WTC11 (cell line): ENCODE data around the gene TMEM256. TPM values are rescaled to one million over a fixed set of nuclear protein-coding genes. Genes with fewer than 3 reads are reported as not detected.

ENCODE experiments used
- ATAC-seq: fragments of 200-7000 bp; cut with Tn5 transposase; 2 replicates; pipeline ENCODE4 v1.10.0; 2021; ENCODE audit warnings: mild to moderate bottlenecking, moderate library complexity
- CTCF ChIA-PET: fragments of 300-600 bp; sonication (Branson Sonifier 250); formaldehyde crosslinking; loops from one replicate; lab custom pipeline; 2021; ENCODE audit warnings: antibody characterized with exemption; lab: Charles Lee
- POLR2A ChIA-PET: fragments of 350-600 bp; sonication (Branson Sonifier 250); formaldehyde crosslinking; loops from one replicate; lab custom pipeline; 2021; ENCODE audit warnings: antibody characterized with exemption; lab: Charles Lee
- DNase-seq: peaks from one replicate; pipeline ENCODE4 v3.0.0; 2021; ENCODE audit warnings: low spot score
- H3K27ac Mint-ChIP-seq: 2 replicates; pipeline ENCODE4 v1.8.0; 2021; ENCODE audit warnings: mixed read lengths
- H3K27me3 Mint-ChIP-seq: 2 replicates; pipeline ENCODE4 v1.8.0; 2021; ENCODE audit warnings: low read depth, mild to moderate bottlenecking, moderate library complexity, mixed read lengths
- H3K36me3 Mint-ChIP-seq: 2 replicates; pipeline ENCODE4 v1.8.0; 2021; ENCODE audit warnings: mixed read lengths
- H3K4me1 Mint-ChIP-seq: 2 replicates; pipeline ENCODE4 v1.8.0; 2022; ENCODE audit warnings: mixed read lengths
- H3K4me3 Mint-ChIP-seq: 2 replicates; pipeline ENCODE4 v1.8.0; 2021; ENCODE audit warnings: mild to moderate bottlenecking, moderate library complexity, mixed read lengths
- H3K9me3 Mint-ChIP-seq: 2 replicates; pipeline ENCODE4 v1.8.0; 2021; ENCODE audit warnings: mixed read lengths
- ATF6 ChIP-seq: sonication (generic); formaldehyde crosslinking; IDR thresholded peaks from 2 replicates; pipeline ENCODE4 v1.8.1; 2023; ENCODE audit warnings: mild to moderate bottlenecking, missing genetic modification reagents
- ETV6 ChIP-seq: sonication (generic); formaldehyde crosslinking; IDR thresholded peaks from 2 replicates; pipeline ENCODE4 v1.8.1; 2022; ENCODE audit warnings: mild to moderate bottlenecking, missing genetic modification reagents
- HMGXB4 ChIP-seq: sonication (generic); formaldehyde crosslinking; IDR thresholded peaks from 2 replicates; pipeline ENCODE4 v1.8.1; 2023; ENCODE audit warnings: mild to moderate bottlenecking, moderate library complexity, missing genetic modification reagents
- IRF2 ChIP-seq: sonication (generic); formaldehyde crosslinking; IDR thresholded peaks from 2 replicates; pipeline ENCODE4 v1.8.0; 2022; ENCODE audit warnings: low read depth, missing genetic modification reagents, borderline replicate concordance
- NFATC4 ChIP-seq: fragments of 250-450 bp; sonication (Bioruptor Pico); IDR thresholded peaks from 2 replicates; pipeline ENCODE4 v1.9.0; 2021; ENCODE audit warnings: mild to moderate bottlenecking
- NFE2L1 ChIP-seq: sonication (generic); formaldehyde crosslinking; IDR thresholded peaks from 2 replicates; pipeline ENCODE4 v1.8.1; 2023; ENCODE audit warnings: missing genetic modification reagents
- PRRX2 ChIP-seq: fragments of 250-450 bp; sonication (Bioruptor Pico); IDR thresholded peaks from 2 replicates; pipeline ENCODE4 v1.8.0; 2021; ENCODE audit warnings: mild to moderate bottlenecking
- SMAD4 ChIP-seq: sonication (generic); formaldehyde crosslinking; IDR thresholded peaks from 2 replicates; pipeline ENCODE4 v1.8.0; 2022; ENCODE audit warnings: mild to moderate bottlenecking, missing genetic modification reagents
- SP1 ChIP-seq: sonication (generic); formaldehyde crosslinking; conservative IDR thresholded peaks from 2 replicates; pipeline ENCODE4 v1.8.1; 2022; ENCODE audit warnings: missing genetic modification reagents
- TCF7 ChIP-seq: sonication (generic); formaldehyde crosslinking; IDR thresholded peaks from 2 replicates; pipeline ENCODE4 v1.8.0; 2022; ENCODE audit warnings: mild to moderate bottlenecking, low read depth, missing genetic modification reagents, moderate library complexity
- ZBTB21 ChIP-seq: sonication (generic); formaldehyde crosslinking; IDR thresholded peaks from 2 replicates; pipeline ENCODE4 v1.8.1; 2023; ENCODE audit warnings: mild to moderate bottlenecking, missing genetic modification reagents, borderline replicate concordance
- ZNF138 ChIP-seq: sonication (generic); formaldehyde crosslinking; conservative IDR thresholded peaks from 2 replicates; pipeline ENCODE4 v1.8.1; 2022; ENCODE audit warnings: mild to moderate bottlenecking, moderate library complexity, missing genetic modification reagents
- ZNF263 ChIP-seq: sonication (generic); formaldehyde crosslinking; IDR thresholded peaks from 2 replicates; pipeline ENCODE4 v1.8.1; 2022; ENCODE audit warnings: low read depth, mild to moderate bottlenecking, moderate library complexity, missing genetic modification reagents
- total RNA-seq: library from RNA; stranded (reverse); gene quantifications from 3 replicates; pipeline ENCODE4 v1.2.3, GENCODE V29; 2021
- TF ChIP-seq, protein P1 (sequence below): fragments of 250-450 bp; sonication (Bioruptor Pico); IDR thresholded peaks from 2 replicates; pipeline ENCODE4 v2.1.2; 2022; ENCODE audit warnings: mild to moderate bottlenecking, moderate library complexity
- TF ChIP-seq, protein P2 (sequence below): fragments of 250-450 bp; sonication (Bioruptor Pico); IDR thresholded peaks from 2 replicates; pipeline ENCODE4 v1.9.0; 2021; ENCODE audit warnings: mild to moderate bottlenecking
- TF ChIP-seq, protein P3 (sequence below): fragments of 250-450 bp; sonication (Bioruptor Pico); IDR thresholded peaks from 2 replicates; pipeline ENCODE4 v1.9.0; 2021; ENCODE audit warnings: mild to moderate bottlenecking, borderline replicate concordance

Gene TMEM256
- total RNA-seq, 1 experiment from 2014 or later = 132 TPM

GRCh38 chr17:7414837-7415236, 10.9 kb upstream of the TMEM256 start:
- ChIA-PET POLR2A (no interaction called here), CTCF (no interaction called here)
- no peak for TF ChIP-seq TCF7 (CRISPR knock-in tag)
- TF ChIP-seq, protein P1, sequence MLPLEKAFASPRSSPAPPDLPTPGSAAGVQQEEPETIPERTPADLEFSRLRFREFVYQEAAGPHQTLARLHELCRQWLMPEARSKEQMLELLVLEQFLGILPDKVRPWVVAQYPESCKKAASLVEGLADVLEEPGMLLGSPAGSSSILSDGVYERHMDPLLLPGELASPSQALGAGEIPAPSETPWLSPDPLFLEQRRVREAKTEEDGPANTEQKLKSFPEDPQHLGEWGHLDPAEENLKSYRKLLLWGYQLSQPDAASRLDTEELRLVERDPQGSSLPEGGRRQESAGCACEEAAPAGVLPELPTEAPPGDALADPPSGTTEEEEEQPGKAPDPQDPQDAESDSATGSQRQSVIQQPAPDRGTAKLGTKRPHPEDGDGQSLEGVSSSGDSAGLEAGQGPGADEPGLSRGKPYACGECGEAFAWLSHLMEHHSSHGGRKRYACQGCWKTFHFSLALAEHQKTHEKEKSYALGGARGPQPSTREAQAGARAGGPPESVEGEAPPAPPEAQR (CRISPR knock-in tag) = no peak
- no peak for TF ChIP-seq ZNF138 (CRISPR knock-in tag)
- no peak for TF ChIP-seq ATF6 (CRISPR knock-in tag)
- no peak for TF ChIP-seq HMGXB4
- no peak for TF ChIP-seq PRRX2 (CRISPR knock-in tag)
- TF ChIP-seq SMAD4 = no peak
- TF ChIP-seq IRF2 (CRISPR knock-in tag) = no peak
- TF ChIP-seq ZBTB21 (CRISPR knock-in tag) = no peak
- TF ChIP-seq, protein P2, sequence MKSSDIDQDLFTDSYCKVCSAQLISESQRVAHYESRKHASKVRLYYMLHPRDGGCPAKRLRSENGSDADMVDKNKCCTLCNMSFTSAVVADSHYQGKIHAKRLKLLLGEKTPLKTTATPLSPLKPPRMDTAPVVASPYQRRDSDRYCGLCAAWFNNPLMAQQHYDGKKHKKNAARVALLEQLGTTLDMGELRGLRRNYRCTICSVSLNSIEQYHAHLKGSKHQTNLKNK = no peak
- no peak for TF ChIP-seq ZNF263 (CRISPR knock-in tag)
- ATAC-seq (no peak), DNase-seq (no peak)
- H3K4me3 Mint-ChIP-seq = no peak overlapping the region
- no peak overlapping the region for H3K27ac Mint-ChIP-seq
- peaks cover 23% of the 10 kb centered on the region for H3K36me3 Mint-ChIP-seq
- H3K27me3 Mint-ChIP-seq = no peaks in the 10 kb centered on the region
- H3K4me1 Mint-ChIP-seq = peaks cover 21% of the 10 kb centered on the region
- no peaks in the 10 kb centered on the region for H3K9me3 Mint-ChIP-seq

DNA sequence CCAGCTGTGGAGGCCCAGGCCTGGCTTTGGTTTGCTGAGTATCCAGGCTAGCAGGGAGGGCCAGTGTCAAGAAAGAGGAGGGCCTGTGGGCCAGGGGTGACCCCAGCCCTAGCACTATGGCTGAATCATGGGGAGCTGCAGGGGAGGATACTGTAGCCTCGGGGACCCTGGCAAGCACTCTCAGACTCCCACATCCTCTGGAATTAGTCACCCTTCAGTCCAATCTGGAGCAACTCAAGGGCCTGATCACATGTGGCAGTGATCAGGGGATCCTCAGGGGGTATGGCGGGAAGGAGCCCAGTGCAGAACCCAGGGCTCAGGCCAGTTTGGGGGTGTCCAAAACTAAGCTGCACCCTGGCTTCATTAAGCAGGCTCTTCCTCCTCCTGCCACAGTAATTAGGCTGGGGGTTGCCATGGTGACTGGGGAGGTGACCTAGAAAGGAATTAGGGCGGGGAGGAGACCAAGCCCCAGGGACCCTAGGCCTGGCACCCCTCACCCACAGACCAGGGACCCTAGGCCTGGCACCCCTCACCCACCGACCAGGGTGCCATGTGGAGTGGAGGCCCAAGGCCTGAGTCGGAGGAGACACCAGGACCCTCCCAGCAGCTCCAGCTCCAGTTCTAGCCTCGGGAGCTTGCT, 9.6 kb upstream of the TMEM256 start:
- H3K4me1 Mint-ChIP-seq = peaks cover 17% of the 10 kb centered on the region
- ATAC-seq (no peak), DNase-seq (no peak)
- no peaks in the 10 kb centered on the region for H3K27me3 Mint-ChIP-seq
- no peak overlapping the region for H3K27ac Mint-ChIP-seq
- H3K4me3 Mint-ChIP-seq = no peak overlapping the region
- TF ChIP-seq, protein P3, sequence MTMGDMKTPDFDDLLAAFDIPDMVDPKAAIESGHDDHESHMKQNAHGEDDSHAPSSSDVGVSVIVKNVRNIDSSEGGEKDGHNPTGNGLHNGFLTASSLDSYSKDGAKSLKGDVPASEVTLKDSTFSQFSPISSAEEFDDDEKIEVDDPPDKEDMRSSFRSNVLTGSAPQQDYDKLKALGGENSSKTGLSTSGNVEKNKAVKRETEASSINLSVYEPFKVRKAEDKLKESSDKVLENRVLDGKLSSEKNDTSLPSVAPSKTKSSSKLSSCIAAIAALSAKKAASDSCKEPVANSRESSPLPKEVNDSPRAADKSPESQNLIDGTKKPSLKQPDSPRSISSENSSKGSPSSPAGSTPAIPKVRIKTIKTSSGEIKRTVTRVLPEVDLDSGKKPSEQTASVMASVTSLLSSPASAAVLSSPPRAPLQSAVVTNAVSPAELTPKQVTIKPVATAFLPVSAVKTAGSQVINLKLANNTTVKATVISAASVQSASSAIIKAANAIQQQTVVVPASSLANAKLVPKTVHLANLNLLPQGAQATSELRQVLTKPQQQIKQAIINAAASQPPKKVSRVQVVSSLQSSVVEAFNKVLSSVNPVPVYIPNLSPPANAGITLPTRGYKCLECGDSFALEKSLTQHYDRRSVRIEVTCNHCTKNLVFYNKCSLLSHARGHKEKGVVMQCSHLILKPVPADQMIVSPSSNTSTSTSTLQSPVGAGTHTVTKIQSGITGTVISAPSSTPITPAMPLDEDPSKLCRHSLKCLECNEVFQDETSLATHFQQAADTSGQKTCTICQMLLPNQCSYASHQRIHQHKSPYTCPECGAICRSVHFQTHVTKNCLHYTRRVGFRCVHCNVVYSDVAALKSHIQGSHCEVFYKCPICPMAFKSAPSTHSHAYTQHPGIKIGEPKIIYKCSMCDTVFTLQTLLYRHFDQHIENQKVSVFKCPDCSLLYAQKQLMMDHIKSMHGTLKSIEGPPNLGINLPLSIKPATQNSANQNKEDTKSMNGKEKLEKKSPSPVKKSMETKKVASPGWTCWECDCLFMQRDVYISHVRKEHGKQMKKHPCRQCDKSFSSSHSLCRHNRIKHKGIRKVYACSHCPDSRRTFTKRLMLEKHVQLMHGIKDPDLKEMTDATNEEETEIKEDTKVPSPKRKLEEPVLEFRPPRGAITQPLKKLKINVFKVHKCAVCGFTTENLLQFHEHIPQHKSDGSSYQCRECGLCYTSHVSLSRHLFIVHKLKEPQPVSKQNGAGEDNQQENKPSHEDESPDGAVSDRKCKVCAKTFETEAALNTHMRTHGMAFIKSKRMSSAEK (CRISPR knock-in tag) = no peak
- TF ChIP-seq SP1 (CRISPR knock-in tag) = no peak
- TF ChIP-seq NFE2L1 (CRISPR knock-in tag) = no peak
- no peak for TF ChIP-seq NFATC4 (CRISPR knock-in tag)
- TF ChIP-seq ZBTB21 (CRISPR knock-in tag) = no peak
- no peak for TF ChIP-seq ETV6 (CRISPR knock-in tag)
- H3K9me3 Mint-ChIP-seq = no peaks in the 10 kb centered on the region
- H3K36me3 Mint-ChIP-seq = peaks cover 33% of the 10 kb centered on the region
- ChIA-PET CTCF (interaction anchor here (1.1 to 1.6 kb wide), 3 partner anchors 20 to 147 kb away, joined by 3 to 6 read pairs (median 3); partner anchors contain the start of gene PLSCR3), POLR2A (interaction anchor here (0.8 to 1.2 kb wide), 2 partner anchors 10 kb away, joined by 3 to 4 read pairs; partner anchors contain the start of gene TMEM256)
